Measurements from ENCODE around the gene TM4SF4. TPM values are rescaled to one million over a fixed set of nuclear protein-coding genes. Genes with fewer than 3 reads are reported as not detected.

TM4SF4 gene
- total RNA-seq, 1 experiment from 2014 or later, result 2.7 TPM

DNA sequence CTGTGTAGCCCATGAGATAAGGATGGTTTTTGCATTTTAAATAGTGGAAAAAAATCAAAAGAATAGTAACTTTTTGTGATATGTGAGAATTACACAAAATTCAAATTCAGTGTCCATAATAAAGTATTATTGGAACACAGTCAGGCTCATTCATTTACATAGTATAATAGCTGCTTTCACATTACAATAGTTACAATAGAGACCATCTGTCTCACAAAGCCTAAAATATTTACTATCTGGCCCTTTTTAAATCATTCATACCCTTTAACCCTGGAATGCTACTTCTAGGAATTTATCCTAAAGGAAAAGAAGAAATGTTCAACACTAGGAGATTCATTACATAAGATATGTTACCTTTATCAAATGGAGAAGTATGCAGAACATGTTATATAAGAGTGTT lies 35.5 kb upstream of the TM4SF4 start:
- no peak for TF ChIP-seq CTCF (IDR thresholded peaks at IDR 0.05; ENCODE audit: insufficient read depth in 1 of 2, low read depth in 1 of 2, low read length in 1 of 2, severe bottlenecking in 1 of 2, unreplicated experiment in 1 of 2)
- Histone ChIP-seq H3K9me3 (no peaks in the 10 kb centered on the region), H3K4me3 (ENCODE audit: low read depth, low read length) (no peak overlapping the region), H3K36me3 (ENCODE audit: control insufficient read depth, insufficient read depth, low read length) (no peaks in the 10 kb centered on the region), H3K27me3 (replicated peaks; ENCODE audit: control insufficient read depth, insufficient read depth, low read length) (no peaks in the 10 kb centered on the region), H3K4me1 (peaks cover 11% of the 10 kb centered on the region; the same call in 1 of the 2 replicates)
- H3K27ac Mint-ChIP-seq (ENCODE audit: unreplicated experiment), result no peak overlapping the region
- DNase-seq, result no peak
- peaks cover 8% of the 10 kb centered on the region for H3K4me1 Mint-ChIP-seq (ENCODE audit: low read depth, unreplicated experiment)
- BruUV-seq (replicated peaks), result no TSS peak
- H3K36me3 Mint-ChIP-seq (ENCODE audit: insufficient read depth, unreplicated experiment), result no peaks in the 10 kb centered on the region
- no peak overlapping the region for H3K4me3 Mint-ChIP-seq (ENCODE audit: unreplicated experiment)
- no peaks in the 10 kb centered on the region for H3K27me3 Mint-ChIP-seq (ENCODE audit: insufficient read depth, unreplicated experiment)
- POLR2A ChIA-PET, result no interaction called here
- intact Hi-C loops (cut with micrococcal nuclease; ENCODE audit: unreplicated experiment), result no loop called here
- H3K9me3 Mint-ChIP-seq (ENCODE audit: unreplicated experiment), result no peaks in the 10 kb centered on the region
- CTCF ChIA-PET, result no interaction called here

- DNase-seq, result no peak
- H3K27ac Mint-ChIP-seq (ENCODE audit: unreplicated experiment), result no peak overlapping the region
- BruUV-seq (replicated peaks), result no TSS peak
Observed at GRCh38 chr3:149441642-149442041, 32.9 kb upstream of the TM4SF4 start.

DNA sequence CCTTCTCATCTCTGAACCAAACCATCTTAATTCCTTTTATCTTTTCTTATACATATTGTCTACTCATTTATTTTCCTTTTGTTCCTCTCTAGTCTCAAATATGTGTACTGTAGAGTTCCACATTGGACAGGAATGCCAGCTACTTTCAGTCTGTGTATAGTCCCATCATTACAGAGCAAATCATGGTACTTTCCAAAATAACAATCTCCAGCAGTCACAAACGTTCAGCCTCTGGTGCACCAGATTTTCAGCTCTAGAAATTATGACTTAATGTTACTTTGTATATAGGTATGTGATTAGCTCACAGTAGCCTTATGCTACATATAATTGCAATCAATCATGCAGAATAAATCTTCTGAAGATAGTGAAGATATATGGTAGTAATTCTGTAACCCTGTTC lies 32.5 kb upstream of the TM4SF4 start:
- DNase-seq, result no peak
- H3K4me1 Mint-ChIP-seq (ENCODE audit: low read depth, unreplicated experiment), result peaks cover 8% of the 10 kb centered on the region
- no TSS peak for BruUV-seq (replicated peaks)
- ChIA-PET POLR2A (no interaction called here), CTCF (no interaction called here)
- Histone ChIP-seq H3K4me3 (ENCODE audit: low read depth, low read length) (no peak overlapping the region), H3K4me1 (peaks cover 11% of the 10 kb centered on the region; the same call in 1 of the 2 replicates), H3K27me3 (replicated peaks; ENCODE audit: control insufficient read depth, insufficient read depth, low read length) (no peaks in the 10 kb centered on the region), H3K9me3 (no peaks in the 10 kb centered on the region), H3K36me3 (ENCODE audit: control insufficient read depth, insufficient read depth, low read length) (no peaks in the 10 kb centered on the region)
- intact Hi-C loops (cut with micrococcal nuclease; ENCODE audit: unreplicated experiment), result no loop called here
- no peak overlapping the region for H3K4me3 Mint-ChIP-seq (ENCODE audit: unreplicated experiment)
- no peaks in the 10 kb centered on the region for H3K27me3 Mint-ChIP-seq (ENCODE audit: insufficient read depth, unreplicated experiment)
- TF ChIP-seq CTCF (IDR thresholded peaks at IDR 0.05; ENCODE audit: insufficient read depth in 1 of 2, low read depth in 1 of 2, low read length in 1 of 2, severe bottlenecking in 1 of 2, unreplicated experiment in 1 of 2), result no peak
- H3K36me3 Mint-ChIP-seq (ENCODE audit: insufficient read depth, unreplicated experiment), result no peaks in the 10 kb centered on the region
- H3K27ac Mint-ChIP-seq (ENCODE audit: unreplicated experiment), result no peak overlapping the region
- H3K9me3 Mint-ChIP-seq (ENCODE audit: unreplicated experiment), result no peaks in the 10 kb centered on the region

More at GRCh38 chr3:149441642-149442041, 32.9 kb upstream of the TM4SF4 start:
- intact Hi-C loops (cut with micrococcal nuclease; ENCODE audit: unreplicated experiment), result no loop called here
- Mint-ChIP-seq H3K4me1 (ENCODE audit: low read depth, unreplicated experiment) (peaks cover 8% of the 10 kb centered on the region), H3K9me3 (ENCODE audit: unreplicated experiment) (no peaks in the 10 kb centered on the region), H3K27me3 (ENCODE audit: insufficient read depth, unreplicated experiment) (no peaks in the 10 kb centered on the region), H3K36me3 (ENCODE audit: insufficient read depth, unreplicated experiment) (no peaks in the 10 kb centered on the region), H3K4me3 (ENCODE audit: unreplicated experiment) (no peak overlapping the region)
- CTCF ChIA-PET, result no interaction called here
- no peaks in the 10 kb centered on the region for H3K9me3 ChIP-seq
- no peaks in the 10 kb centered on the region for H3K36me3 ChIP-seq (ENCODE audit: control insufficient read depth, insufficient read depth, low read length)
- no peak for TF ChIP-seq CTCF (IDR thresholded peaks at IDR 0.05; ENCODE audit: insufficient read depth in 1 of 2, low read depth in 1 of 2, low read length in 1 of 2, severe bottlenecking in 1 of 2, unreplicated experiment in 1 of 2)
- POLR2A ChIA-PET, result no interaction called here
- no peak overlapping the region for H3K4me3 ChIP-seq (ENCODE audit: low read depth, low read length)
- H3K4me1 ChIP-seq, result peaks cover 11% of the 10 kb centered on the region; the same call in 1 of the 2 replicates
- H3K27me3 ChIP-seq (replicated peaks; ENCODE audit: control insufficient read depth, insufficient read depth, low read length), result no peaks in the 10 kb centered on the region

All from Caco-2 (cell line).